MCF 10A (cell line): ENCODE measurements around the gene PPCDC. TPM values are rescaled to one million over a fixed set of nuclear protein-coding genes. Genes with fewer than 3 reads are reported as not detected.

Source experiments
- BruUV-seq: library from RNA; stranded (reverse); fragments of 400-500 nt; replicated peaks from 2 replicates; lab custom pipeline; 2021; lab: Mats Ljungman, UMichigan
- CTCF ChIA-PET: fragments of 300-600 bp; sonication (Branson Sonifier 250); formaldehyde crosslinking; extraction: SDS; loops from one replicate; lab custom pipeline; 2021; ENCODE audit warnings: antibody characterized with exemption, inconsistent platforms; lab: Yijun Ruan, JAX
- POLR2A ChIA-PET: fragments of 300-600, 350-650 bp; sonication (Branson Sonifier 250); formaldehyde crosslinking; extraction: SDS; loops from one replicate; lab custom pipeline; 2020; ENCODE audit warnings: antibody characterized with exemption, inconsistent platforms; lab: Yijun Ruan, JAX
- DNase-seq: peaks from one replicate; pipeline ENCODE4 v3.0.0-alpha.2; 2018; ENCODE audit not compliant: unreplicated experiment
- H3K27ac Mint-ChIP-seq: one replicate; pipeline ENCODE4 v1.8.0; 2022; ENCODE audit warnings: mild to moderate bottlenecking, low read depth, mixed read lengths; ENCODE audit not compliant: unreplicated experiment
- H3K27me3 Mint-ChIP-seq: one replicate; pipeline ENCODE4 v1.8.0; 2022; ENCODE audit warnings: mixed read lengths; ENCODE audit not compliant: insufficient read depth, unreplicated experiment
- H3K36me3 Mint-ChIP-seq: one replicate; pipeline ENCODE4 v1.8.0; 2022; ENCODE audit warnings: mild to moderate bottlenecking, moderate library complexity, mixed read lengths; ENCODE audit not compliant: insufficient read depth, unreplicated experiment
- H3K4me1 Mint-ChIP-seq: one replicate; pipeline ENCODE4 v1.8.0; 2022; ENCODE audit warnings: mixed read lengths; ENCODE audit not compliant: insufficient read depth, unreplicated experiment
- H3K4me3 Mint-ChIP-seq: one replicate; pipeline ENCODE4 v1.8.0; 2022; ENCODE audit warnings: mild to moderate bottlenecking, moderate library complexity, mixed read lengths; ENCODE audit not compliant: unreplicated experiment
- H3K9me3 Mint-ChIP-seq: one replicate; pipeline ENCODE4 v1.8.0; 2022; ENCODE audit warnings: mixed read lengths; ENCODE audit not compliant: unreplicated experiment
- intact Hi-C: fragments of 100-400 bp; cut with micrococcal nuclease; formaldehyde crosslinking; loops from 2 replicates; pipeline ENCODE4 v1.14.1; 2022
- total RNA-seq: library from RNA; stranded (reverse); gene quantifications from 2 replicates; pipeline ENCODE4 v1.2.3, GENCODE V29; 2022
- TF ChIP-seq, protein P1 (sequence below): fragments of 200-600 bp; IDR thresholded peaks from one replicate; pipeline ENCODE4 v1.8.0; 2022; ENCODE audit warnings: antibody characterized with exemption, mild to moderate bottlenecking; ENCODE audit not compliant: unreplicated experiment

The PPCDC gene
- total RNA-seq, 1 experiment from 2014 or later = 25.1 TPM

DNA sequence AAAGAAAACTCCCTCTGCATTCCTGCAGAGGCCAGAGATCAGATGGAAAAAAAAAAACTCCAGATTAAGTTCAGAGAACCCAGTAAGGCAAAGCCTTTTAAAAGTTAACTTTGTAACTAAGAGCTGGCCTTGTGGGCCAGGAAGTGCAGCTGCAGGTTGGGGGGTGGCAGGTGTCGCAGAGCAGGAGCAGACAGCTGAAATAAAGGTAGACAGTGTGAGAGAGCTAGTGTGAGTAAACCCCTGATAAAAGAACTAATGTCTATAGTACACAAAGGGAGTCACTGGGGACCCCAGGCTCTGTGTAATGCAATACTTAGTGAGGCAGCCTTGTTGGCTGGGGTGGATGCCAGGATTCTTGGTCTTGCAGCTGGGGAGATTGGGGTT lies 42.1 kb downstream of the PPCDC start:
- DNase-seq = no peak
- POLR2A ChIA-PET = no interaction called here
- no TSS peak for BruUV-seq
- TF ChIP-seq, protein P1, sequence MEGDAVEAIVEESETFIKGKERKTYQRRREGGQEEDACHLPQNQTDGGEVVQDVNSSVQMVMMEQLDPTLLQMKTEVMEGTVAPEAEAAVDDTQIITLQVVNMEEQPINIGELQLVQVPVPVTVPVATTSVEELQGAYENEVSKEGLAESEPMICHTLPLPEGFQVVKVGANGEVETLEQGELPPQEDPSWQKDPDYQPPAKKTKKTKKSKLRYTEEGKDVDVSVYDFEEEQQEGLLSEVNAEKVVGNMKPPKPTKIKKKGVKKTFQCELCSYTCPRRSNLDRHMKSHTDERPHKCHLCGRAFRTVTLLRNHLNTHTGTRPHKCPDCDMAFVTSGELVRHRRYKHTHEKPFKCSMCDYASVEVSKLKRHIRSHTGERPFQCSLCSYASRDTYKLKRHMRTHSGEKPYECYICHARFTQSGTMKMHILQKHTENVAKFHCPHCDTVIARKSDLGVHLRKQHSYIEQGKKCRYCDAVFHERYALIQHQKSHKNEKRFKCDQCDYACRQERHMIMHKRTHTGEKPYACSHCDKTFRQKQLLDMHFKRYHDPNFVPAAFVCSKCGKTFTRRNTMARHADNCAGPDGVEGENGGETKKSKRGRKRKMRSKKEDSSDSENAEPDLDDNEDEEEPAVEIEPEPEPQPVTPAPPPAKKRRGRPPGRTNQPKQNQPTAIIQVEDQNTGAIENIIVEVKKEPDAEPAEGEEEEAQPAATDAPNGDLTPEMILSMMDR = no peak
- Mint-ChIP-seq H3K4me3 (no peak overlapping the region), H3K4me1 (peaks cover 29% of the 10 kb centered on the region), H3K9me3 (no peaks in the 10 kb centered on the region), H3K27me3 (no peaks in the 10 kb centered on the region), H3K27ac (no peak overlapping the region), H3K36me3 (no peaks in the 10 kb centered on the region)
- CTCF ChIA-PET = no interaction called here
- intact Hi-C loops = no loop called here

DNA sequence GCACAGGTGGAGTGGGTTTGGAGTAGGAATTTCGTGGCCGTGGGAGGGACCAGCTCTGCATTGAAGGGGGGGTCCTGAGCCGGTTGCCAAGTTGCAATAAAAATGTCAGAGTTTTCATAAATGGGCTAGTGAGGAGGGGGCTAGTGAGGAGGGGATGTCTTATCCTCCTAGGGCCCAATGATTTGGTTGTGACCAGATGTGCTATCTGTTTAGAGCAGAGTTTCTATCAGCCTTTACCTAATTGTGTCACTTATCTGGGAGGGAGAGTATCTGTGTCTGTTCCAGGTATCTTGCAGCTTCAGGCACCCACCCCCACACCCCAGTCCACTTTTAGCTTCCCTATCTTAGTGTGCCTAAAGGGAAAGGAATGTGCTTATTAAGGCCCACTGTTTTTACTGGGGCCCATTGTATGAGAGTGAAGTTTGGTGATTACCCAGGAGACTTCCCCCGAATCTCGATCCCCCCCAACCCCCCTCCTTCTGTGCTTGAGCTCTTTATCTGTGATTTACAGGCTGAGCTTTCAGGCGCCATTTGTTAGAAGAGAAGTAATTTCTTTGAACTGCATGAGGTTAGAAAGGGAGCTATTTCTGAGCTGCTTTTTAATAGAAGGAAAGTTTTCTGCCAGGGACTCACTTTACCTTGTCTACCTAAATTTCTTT lies 42.6 kb downstream of the PPCDC start:
- no peak for DNase-seq
- H3K27ac Mint-ChIP-seq = no peak overlapping the region

DNA sequence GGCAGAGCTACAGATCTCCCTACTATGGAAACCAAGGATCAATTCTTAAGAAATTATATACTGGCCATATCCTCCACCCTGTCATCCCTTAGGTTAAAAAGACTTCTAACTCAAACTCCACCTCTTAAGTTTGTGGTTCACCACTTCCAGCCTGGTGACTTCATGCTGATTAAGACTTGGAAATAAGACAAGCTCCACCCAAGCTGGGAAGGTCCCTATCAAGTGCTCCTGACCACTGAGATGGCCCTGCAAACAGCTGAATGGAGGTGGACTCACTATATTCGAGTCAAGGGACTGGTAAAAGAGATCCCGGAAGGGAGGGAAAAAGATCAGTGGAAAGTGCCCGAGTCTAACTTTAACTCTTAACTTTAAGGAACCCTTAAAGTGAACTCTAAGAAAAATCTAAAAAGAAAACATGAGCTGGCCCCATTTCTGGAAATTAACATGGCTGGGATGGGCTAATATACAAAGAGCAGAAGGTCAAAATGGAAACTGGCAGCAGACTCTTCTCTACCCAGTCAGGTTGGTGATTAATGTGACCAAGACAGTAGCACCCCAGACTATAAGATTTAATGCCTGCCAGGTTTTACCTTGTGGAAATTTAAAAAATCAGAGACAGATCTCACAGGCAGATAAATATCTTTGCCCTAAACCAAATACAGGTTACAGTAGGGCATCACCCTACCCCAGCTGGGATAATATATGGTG lies 43.9 kb downstream of the PPCDC start:
- Mint-ChIP-seq H3K36me3 (no peaks in the 10 kb centered on the region), H3K27ac (no peak overlapping the region), H3K9me3 (no peaks in the 10 kb centered on the region), H3K4me3 (no peak overlapping the region), H3K27me3 (no peaks in the 10 kb centered on the region), H3K4me1 (peaks cover 29% of the 10 kb centered on the region)
- ChIA-PET CTCF (interaction anchor here (0.6 to 1.6 kb wide), 5 partner anchors 17 to 146 kb away, joined by 3 to 4 read pairs (median 3); partner anchors contain the start of gene C15orf39), POLR2A (interaction anchor here (0.6 to 1.2 kb wide), 4 partner anchors 44 to 137 kb away, joined by 3 to 6 read pairs (median 4); partner anchors contain the start of genes C15orf39 and PPCDC)
- intact Hi-C loops = no loop called here
- TF ChIP-seq, protein P1 = no peak
- BruUV-seq = no TSS peak
- DNase-seq = peak; percentile 49

More for the DNA sequence above, 42.6 kb downstream of the PPCDC start:
- no peaks in the 10 kb centered on the region for H3K9me3 Mint-ChIP-seq
- no TSS peak for BruUV-seq
- peaks cover 29% of the 10 kb centered on the region for H3K4me1 Mint-ChIP-seq
- TF ChIP-seq, protein P1 = no peak
- H3K27me3 Mint-ChIP-seq = no peaks in the 10 kb centered on the region
- H3K36me3 Mint-ChIP-seq = no peaks in the 10 kb centered on the region
- intact Hi-C loops = no loop called here
- no peak overlapping the region for H3K4me3 Mint-ChIP-seq
- ChIA-PET CTCF (interaction anchor here (0.7 to 1.6 kb wide), 3 partner anchors 8 to 135 kb away, joined by 3 to 4 read pairs (median 3); partner anchors contain the start of gene C15orf39), POLR2A (interaction anchor here (1.2 kb wide), 1 partner anchor 43 kb away, joined by 4 read pairs; the partner anchor contains the start of gene PPCDC)

DNA sequence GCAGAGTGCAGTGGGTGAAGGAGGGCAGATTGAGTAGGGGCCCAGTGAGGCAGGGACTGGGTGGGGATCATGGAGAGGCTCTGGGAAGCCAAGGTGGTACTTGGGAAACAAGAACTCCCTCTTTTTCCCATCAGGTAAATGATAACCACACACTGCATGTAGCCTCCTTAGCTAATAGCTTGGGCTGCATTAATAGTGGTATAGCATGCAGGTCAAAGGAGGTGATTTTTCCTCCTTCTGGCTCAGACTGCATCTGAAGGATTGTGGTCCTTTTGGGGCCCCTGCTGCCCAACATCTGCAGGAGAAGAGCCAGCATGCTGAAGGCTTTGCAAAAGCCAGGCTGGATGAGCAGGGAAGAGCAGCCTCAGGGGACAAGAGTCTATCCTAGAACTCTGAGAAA lies 45.4 kb downstream of the PPCDC start:
- Mint-ChIP-seq H3K4me3 (no peak overlapping the region), H3K36me3 (no peaks in the 10 kb centered on the region), H3K27me3 (no peaks in the 10 kb centered on the region), H3K27ac (no peak overlapping the region), H3K9me3 (no peaks in the 10 kb centered on the region), H3K4me1 (peaks cover 29% of the 10 kb centered on the region)
- TF ChIP-seq, protein P1 = no peak
- no TSS peak for BruUV-seq
- intact Hi-C loops = no loop called here
- no peak for DNase-seq
- ChIA-PET POLR2A (interaction anchor here (1.0 kb wide), 1 partner anchor 37 kb away, joined by 4 read pairs; no protein-coding TSS in a partner anchor), CTCF (no interaction called here)
